Gastrocnemius medialis (tissue), 4 donors: Measurements from ENCODE around the gene CACNA1B. TPM values are rescaled to one million over a fixed set of nuclear protein-coding genes. Genes with fewer than 3 reads are reported as not detected.

ENCODE experiments used
- ATAC-seq, 2 donors: fragments of 150-250 bp; one replicate each; pipeline ENCODE4 v1.9.1; 2016
- DNase-seq, 2 donors: peaks; one replicate each; pipeline ENCODE4 v3.0.0-alpha.2; 2019
- H3K27ac ChIP-seq, 4 donors: fragments of 200-600 bp; sonication (generic); 1 replicate in 1 of 4; 2 replicates in 3 of 4; pipeline ENCODE4 v1.5.1; 2016 to 2018; ENCODE audit warnings: mild to moderate bottlenecking in 2 of 4, moderate library complexity in 1 of 4
- H3K27me3 ChIP-seq, 3 donors: fragments of 200-600 bp; sonication (generic) in 2 of 3; 1 replicate in 1 of 3; 2 replicates in 2 of 3; pipeline versions ENCODE4 v1.5.1 to v1.6.0; 2016 to 2019; ENCODE audit warnings: mild to moderate bottlenecking in 1 of 3, moderate library complexity in 1 of 3
- H3K36me3 ChIP-seq, 2 donors: fragments of 200-600 bp; sonication (generic) in 1 of 2; one replicate each; pipeline ENCODE4 v1.5.1; 2017 to 2018
- H3K4me1 ChIP-seq, 2 donors: fragments of 200-600 bp; sonication (generic) in 1 of 2; one replicate each; pipeline ENCODE4 v1.5.1; 2016 to 2017; ENCODE audit warnings: mild to moderate bottlenecking in 2 of 2
- H3K4me3 ChIP-seq, 4 donors: fragments of 200-600 bp; sonication (generic) in 3 of 4; 1 replicate in 1 of 4; 2 replicates in 3 of 4; pipeline ENCODE4 v1.5.1; 2016 to 2019; ENCODE audit warnings: mild to moderate bottlenecking in 2 of 4
- H3K9me3 ChIP-seq, 3 donors: fragments of 200-600 bp; sonication (generic) in 2 of 3; 1 replicate in 1 of 3; 2 replicates in 2 of 3; pipeline ENCODE4 v1.5.1; 2016 to 2019
- CTCF ChIP-seq, 5 experiments: fragments of 450-650 bp in 3 of 5; fragments of 200-600 bp in 2 of 5; sonication (generic) in 2 of 5; IDR thresholded peaks in 4 of 5; conservative IDR thresholded peaks in 1 of 5; 1 replicate in 4 of 5; 2 replicates in 1 of 5; pipeline ENCODE4 v1.5.1; 2016 to 2019; ENCODE audit warnings: antibody characterized with exemption in 5 of 5, mild to moderate bottlenecking in 3 of 5, moderate library complexity in 3 of 5
- POLR2A ChIP-seq, 2 donors: fragments of 450-650 bp; IDR thresholded peaks; one replicate each; pipeline ENCODE4 v1.6.1; 2017; ENCODE audit warnings: antibody characterized with exemption in 2 of 2, mild to moderate bottlenecking in 2 of 2, moderate library complexity in 2 of 2
- in situ Hi-C, 4 donors: fragments of 200-750 bp; cut with MboI; loops; one replicate each; pipeline versions ENCODE4 v1.15.0 to v1.8.0; 2017; ENCODE audit warnings: low sequenced_read_pairs in 4 of 4
- intact Hi-C: fragments of 100-400 bp; cut with DNase I; formaldehyde crosslinking; loops from one replicate; pipeline ENCODE4 v1.15.1; 2023; ENCODE audit warnings: low total_unique reads
- total RNA-seq, 4 donors: library from RNA; depleted of rRNA; stranded (reverse); fragments of >200 nt; gene quantifications; one replicate each; pipeline versions ENCODE4 v1.1.0 to v1.2.3, GENCODE V29; 2016

CACNA1B gene
- total RNA-seq, 4 donors from 2014 or later, result 0.07 TPM; not detected in 3

DNA sequence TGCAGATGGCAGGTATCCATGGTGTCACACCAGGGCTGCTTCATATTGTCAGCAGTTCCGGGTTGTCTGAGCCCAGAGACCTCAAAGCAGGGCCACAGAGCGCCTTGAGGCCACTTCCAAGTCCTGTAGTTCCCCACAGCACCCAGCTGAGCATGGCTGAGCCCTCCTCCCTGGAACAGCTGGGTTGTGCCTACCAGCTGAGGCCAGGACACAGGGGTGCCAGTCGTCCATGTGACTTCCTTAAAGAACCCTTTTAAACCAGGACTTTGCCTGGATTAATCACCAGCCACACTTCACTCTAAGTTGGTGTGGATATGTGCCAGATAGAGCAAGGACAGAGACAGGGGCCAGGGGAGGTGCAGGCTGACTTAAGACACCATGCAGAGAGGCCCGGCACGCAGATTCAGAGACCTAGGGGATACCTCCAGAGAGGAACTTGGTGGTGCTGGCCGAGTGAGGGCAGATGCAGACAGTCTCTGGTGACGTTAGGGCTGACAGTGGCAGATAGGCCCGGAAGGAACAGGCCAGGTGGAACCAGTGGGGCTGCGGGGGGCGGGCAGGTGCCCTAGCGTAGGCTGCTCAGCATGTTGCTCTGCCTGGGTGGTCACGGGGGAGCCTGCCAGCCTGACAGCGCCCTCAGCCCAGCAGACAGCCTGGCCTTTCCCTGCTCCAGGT, 142.7 kb downstream of the CACNA1B start:
- intact Hi-C loops, result no loop called here
- in situ Hi-C loops, result no loop called here

GRCh38 chr9:138020795-138021182, 143.2 kb downstream of the CACNA1B start:
- intact Hi-C loops, result no loop called here
- H3K27me3 ChIP-seq, result peaks cover 12 to 31% (median 23%) of the 10 kb centered on the region in 3 donors

More for the DNA sequence above, 142.7 kb downstream of the CACNA1B start:
- Histone ChIP-seq H3K4me1 (no peaks in the 10 kb centered on the region), H3K36me3 (no peaks in the 10 kb centered on the region), H3K9me3 (no peaks in the 10 kb centered on the region), H3K27me3 (peaks cover 12 to 31% (median 23%) of the 10 kb centered on the region in 3 donors), H3K4me3 (no peak overlapping the region), H3K27ac (no peak overlapping the region)
- no peak for DNase-seq
- no peak for TF ChIP-seq POLR2A (IDR thresholded peaks at IDR 0.05)
- no peak for TF ChIP-seq CTCF (IDR thresholded peaks at IDR 0.05 in 4 of 5, conservative IDR thresholded peaks at IDR 0.05 in 1 of 5)
- no peak for ATAC-seq

GRCh38 chr9:138021251-138022056, 143.9 kb downstream of the CACNA1B start:
- ATAC-seq, result no peak
- no peak for DNase-seq
- Histone ChIP-seq H3K27ac (no peak overlapping the region), H3K9me3 (no peaks in the 10 kb centered on the region), H3K4me3 (no peak overlapping the region), H3K4me1 (no peaks in the 10 kb centered on the region), H3K36me3 (no peaks in the 10 kb centered on the region), H3K27me3 (peaks cover 12 to 31% (median 24%) of the 10 kb centered on the region in 3 donors)
- intact Hi-C loops (no loop called here), in situ Hi-C loops (no loop called here)
- TF ChIP-seq CTCF (IDR thresholded peaks at IDR 0.05 in 4 of 5, conservative IDR thresholded peaks at IDR 0.05 in 1 of 5) (no peak), POLR2A (IDR thresholded peaks at IDR 0.05) (no peak)

More at GRCh38 chr9:138020795-138021182, 143.2 kb downstream of the CACNA1B start:
- TF ChIP-seq CTCF (IDR thresholded peaks at IDR 0.05 in 4 of 5, conservative IDR thresholded peaks at IDR 0.05 in 1 of 5) (no peak), POLR2A (IDR thresholded peaks at IDR 0.05) (no peak)
- no peak overlapping the region for H3K27ac ChIP-seq
- H3K4me3 ChIP-seq, result no peak overlapping the region
- in situ Hi-C loops, result no loop called here
- no peak for ATAC-seq
- DNase-seq, result no peak
- no peaks in the 10 kb centered on the region for H3K36me3 ChIP-seq
- H3K9me3 ChIP-seq, result no peaks in the 10 kb centered on the region
- no peaks in the 10 kb centered on the region for H3K4me1 ChIP-seq

DNA sequence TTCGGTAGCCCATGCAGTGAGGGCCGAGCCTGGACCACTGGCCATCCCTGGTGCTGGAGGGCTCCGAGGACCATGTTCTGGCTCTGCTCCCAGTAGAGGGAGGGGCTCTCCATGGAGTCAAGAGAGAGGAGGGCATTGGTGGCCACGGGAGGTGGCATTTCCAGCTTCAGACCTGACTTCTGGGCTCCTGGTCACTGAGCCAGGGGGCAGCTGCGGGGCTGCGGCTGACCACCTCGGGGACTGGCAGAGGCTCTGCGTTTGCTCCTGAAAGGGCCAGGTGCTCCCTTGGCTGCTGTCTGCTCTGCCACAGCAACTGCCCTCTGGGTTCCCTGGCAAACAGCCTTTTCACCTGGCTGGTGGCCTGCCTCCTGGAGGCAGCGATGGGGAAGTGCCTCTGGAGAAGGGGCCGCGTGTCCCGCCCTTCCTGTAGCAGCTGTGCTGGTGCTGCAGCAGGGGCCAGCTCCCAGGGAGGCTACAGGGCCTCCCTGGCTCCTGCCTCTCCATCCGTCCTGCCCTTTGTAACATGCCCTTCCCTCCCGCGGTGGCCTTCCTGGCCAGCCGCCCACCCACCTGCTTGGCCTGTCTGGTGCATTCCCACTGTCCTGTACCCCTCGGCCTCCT, 144.6 kb downstream of the CACNA1B start:
- no peaks in the 10 kb centered on the region for H3K36me3 ChIP-seq
- H3K4me3 ChIP-seq, result no peak overlapping the region
- in situ Hi-C loops, result no loop called here
- H3K27me3 ChIP-seq, result peaks cover 12 to 31% (median 25%) of the 10 kb centered on the region in 3 donors
- no peaks in the 10 kb centered on the region for H3K9me3 ChIP-seq
- ATAC-seq (no peak), DNase-seq (no peak)
- no peak overlapping the region for H3K27ac ChIP-seq
- TF ChIP-seq POLR2A (IDR thresholded peaks at IDR 0.05) (no peak), CTCF (IDR thresholded peaks at IDR 0.05 in 4 of 5, conservative IDR thresholded peaks at IDR 0.05 in 1 of 5) (no peak)
- no peaks in the 10 kb centered on the region for H3K4me1 ChIP-seq
- intact Hi-C loops, result no loop called here
